Parathyroid adenoma (tissue), 2 donors: Measurements from ENCODE around the gene DNAH11.

Experiments used
- H2AFZ ChIP-seq: fragments of 300-600 bp; sonication (generic); one replicate; pipeline ENCODE4 v1.7.0; 2017; ENCODE audit warnings: antibody characterized with exemption, mild to moderate bottlenecking
- H3K27ac ChIP-seq: fragments of 300-600 bp; sonication (generic); one replicate; pipeline ENCODE4 v1.7.0; 2017
- H3K27me3 ChIP-seq: fragments of 300-600 bp; sonication (generic); one replicate; pipeline ENCODE4 v1.7.0; 2017; ENCODE audit warnings: low read length; ENCODE audit not compliant: control insufficient read depth, insufficient read depth
- H3K36me3 ChIP-seq: fragments of 300-600 bp; sonication (generic); one replicate; pipeline ENCODE4 v1.7.0; 2017; ENCODE audit warnings: low read length; ENCODE audit not compliant: control insufficient read depth, insufficient read depth
- H3K4me1 ChIP-seq: fragments of 300-600 bp; sonication (generic); one replicate; pipeline ENCODE4 v1.7.0; 2017; ENCODE audit warnings: control low read depth
- H3K4me2 ChIP-seq: fragments of 300-600 bp; sonication (generic); one replicate; pipeline ENCODE4 v1.7.0; 2017; ENCODE audit warnings: low read length
- H3K4me3 ChIP-seq: fragments of 300-600 bp; sonication (generic); one replicate; pipeline ENCODE4 v1.7.0; 2017; ENCODE audit warnings: low read depth, low read length
- H3K79me2 ChIP-seq: fragments of 300-600 bp; sonication (generic); one replicate; pipeline ENCODE4 v1.7.0; 2017; ENCODE audit warnings: control low read depth
- H3K9ac ChIP-seq: fragments of 300-600 bp; sonication (generic); one replicate; pipeline ENCODE4 v1.7.0; 2017; ENCODE audit warnings: mild to moderate bottlenecking
- H3K9me3 ChIP-seq: fragments of 300-600 bp; sonication (generic); one replicate; pipeline ENCODE4 v1.7.0; 2017; ENCODE audit warnings: low read length; ENCODE audit not compliant: control insufficient read depth
- CTCF ChIP-seq: fragments of 300-600 bp; sonication (generic); IDR thresholded peaks from one replicate; pipeline ENCODE4 v1.7.0; 2017; ENCODE audit warnings: antibody characterized with exemption, mild to moderate bottlenecking
- donor health status: primary hyperparathyroidism.

Gene DNAH11

DNA sequence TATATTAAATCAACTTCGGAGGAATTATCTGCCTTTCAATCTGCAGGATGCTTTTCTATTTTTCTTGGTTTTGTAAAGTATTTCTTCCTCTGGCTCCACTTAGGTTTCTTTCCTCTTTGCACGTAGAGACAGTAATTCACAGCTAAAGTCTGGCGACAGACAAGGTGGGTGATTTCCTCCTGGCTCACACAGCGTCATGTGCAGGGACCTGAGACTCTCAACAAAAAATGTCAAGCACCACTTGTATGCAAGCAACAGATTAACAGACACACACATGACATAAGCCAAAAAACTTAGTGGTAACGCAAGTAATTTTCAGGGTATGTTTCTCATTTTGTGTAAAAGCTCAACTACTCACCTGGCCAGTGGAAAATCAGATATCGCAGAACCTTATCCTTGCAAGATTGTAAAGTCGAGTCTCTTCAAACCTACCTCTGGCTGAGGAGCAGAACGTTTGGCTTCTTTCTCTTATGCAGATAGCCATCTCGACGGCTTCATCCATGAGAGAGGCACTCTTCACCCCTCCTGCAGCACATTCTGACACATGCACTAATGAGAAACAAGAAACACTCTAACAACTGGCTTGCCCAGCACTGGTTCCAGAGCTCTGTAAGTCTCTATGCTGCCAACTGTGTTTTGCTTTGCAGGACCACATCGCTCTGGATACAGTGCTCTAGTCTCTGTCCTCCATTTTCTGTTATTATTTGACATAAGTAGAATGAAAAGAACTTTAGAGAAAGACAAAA lies 214.9 kb downstream of the DNAH11 start:
- no peaks in the 10 kb centered on the region for H3K27me3 ChIP-seq
- TF ChIP-seq CTCF = no peak
- no peaks in the 10 kb centered on the region for H3K9me3 ChIP-seq
- H3K4me1 ChIP-seq = peaks cover 14% of the 10 kb centered on the region
- no peak overlapping the region for H3K9ac ChIP-seq
- H3K4me3 ChIP-seq = no peak overlapping the region
- peak overlapping the region; percentile 34 for H3K27ac ChIP-seq
- peaks cover 5% of the 10 kb centered on the region for H3K79me2 ChIP-seq
- H3K4me2 ChIP-seq = peak overlapping the region; percentile 13
- H3K36me3 ChIP-seq = peaks cover 8% of the 10 kb centered on the region
- no peak overlapping the region for H2AFZ ChIP-seq

- Histone ChIP-seq H3K36me3 (peaks cover 8% of the 10 kb centered on the region), H3K4me1 (peaks cover 11% of the 10 kb centered on the region), H3K27me3 (no peaks in the 10 kb centered on the region), H3K4me3 (no peak overlapping the region), H3K27ac (peak overlapping the region; percentile 34), H3K4me2 (peak overlapping the region; percentile 13), H3K79me2 (no peaks in the 10 kb centered on the region), H3K9ac (no peak overlapping the region), H3K9me3 (no peaks in the 10 kb centered on the region), H2AFZ (no peak overlapping the region)
- no peak for TF ChIP-seq CTCF
These were observed 215.4 kb downstream of the DNAH11 start for GRCh38 chr7:21758286-21758685.

GRCh38 chr7:21762469-21762868 lies 219.6 kb downstream of the DNAH11 start:
- H2AFZ ChIP-seq = no peak overlapping the region
- H3K9ac ChIP-seq = no peak overlapping the region
- no peak overlapping the region for H3K27ac ChIP-seq
- peaks cover 28% of the 10 kb centered on the region for H3K4me1 ChIP-seq
- peaks cover 3% of the 10 kb centered on the region for H3K79me2 ChIP-seq
- peaks cover 6% of the 10 kb centered on the region for H3K36me3 ChIP-seq
- H3K4me3 ChIP-seq = no peak overlapping the region
- no peaks in the 10 kb centered on the region for H3K9me3 ChIP-seq
- no peaks in the 10 kb centered on the region for H3K27me3 ChIP-seq
- no peak for TF ChIP-seq CTCF
- H3K4me2 ChIP-seq = no peak overlapping the region

- no peak overlapping the region for H2AFZ ChIP-seq
- no peaks in the 10 kb centered on the region for H3K9me3 ChIP-seq
- H3K36me3 ChIP-seq = peaks cover 6% of the 10 kb centered on the region
- no peak overlapping the region for H3K27ac ChIP-seq
- TF ChIP-seq CTCF = no peak
- H3K4me1 ChIP-seq = peaks cover 24% of the 10 kb centered on the region
- no peak overlapping the region for H3K4me3 ChIP-seq
- no peak overlapping the region for H3K4me2 ChIP-seq
- no peak overlapping the region for H3K9ac ChIP-seq
- H3K27me3 ChIP-seq = no peaks in the 10 kb centered on the region
- H3K79me2 ChIP-seq = peaks cover 3% of the 10 kb centered on the region
These were observed 221.0 kb downstream of the DNAH11 start for GRCh38 chr7:21763818-21764217.

GRCh38 chr7:21766218-21766617 lies 223.4 kb downstream of the DNAH11 start:
- no peak for TF ChIP-seq CTCF
- no peak overlapping the region for H3K4me3 ChIP-seq
- H3K4me2 ChIP-seq = peak overlapping the region; percentile 19
- H3K9ac ChIP-seq = no peak overlapping the region
- H3K79me2 ChIP-seq = peaks cover 7% of the 10 kb centered on the region
- peaks cover 35% of the 10 kb centered on the region for H3K4me1 ChIP-seq
- no peak overlapping the region for H2AFZ ChIP-seq
- H3K36me3 ChIP-seq = peaks cover 6% of the 10 kb centered on the region
- peak overlapping the region; percentile 58 for H3K27ac ChIP-seq
- H3K9me3 ChIP-seq = no peaks in the 10 kb centered on the region
- no peaks in the 10 kb centered on the region for H3K27me3 ChIP-seq
